GM11168 (cell line): Measurements from ENCODE around the gene ATP6V1F.

Experiments used
- in situ Hi-C: fragments of 300-500 bp; cut with MboI; formaldehyde crosslinking; loops from one replicate; pipeline ENCODE4 v1.12.0; 2022; ENCODE audit warnings: low sequenced_read_pairs; ENCODE audit not compliant: unreplicated experiment

Gene ATP6V1F

GRCh38 chr7:128893251-128894100 lies 30.8 kb downstream of the ATP6V1F start:
- in situ Hi-C loops = no loop called here

GRCh38 chr7:128894101-128894440 lies 31.4 kb downstream of the ATP6V1F start:
- in situ Hi-C loops = no loop called here

GRCh38 chr7:128895320-128895719 lies 32.7 kb downstream of the ATP6V1F start:
- in situ Hi-C loops = no loop called here

- in situ Hi-C loops = no loop called here
These were observed 36.7 kb downstream of the ATP6V1F start for GRCh38 chr7:128899392-128899791.

GRCh38 chr7:128900237-128900636 lies 37.6 kb downstream of the ATP6V1F start:
- in situ Hi-C loops = loop anchor here (10.0 kb wide), 1 partner anchor 315 kb away; no protein-coding TSS in a partner anchor

- in situ Hi-C loops = loop anchor here (10.0 kb wide), 1 partner anchor 312 kb away; no protein-coding TSS in a partner anchor
These were observed 40.3 kb downstream of the ATP6V1F start for GRCh38 chr7:128902761-128903585.

- in situ Hi-C loops = loop anchor here (10.0 kb wide), 1 partner anchor 311 kb away; no protein-coding TSS in a partner anchor
These were observed 41.1 kb downstream of the ATP6V1F start for GRCh38 chr7:128903621-128904361.

GRCh38 chr7:128904381-128905197 lies 41.9 kb downstream of the ATP6V1F start:
- in situ Hi-C loops = loop anchor here (5.0 to 10.0 kb wide), 2 partner anchors 183 to 310 kb away; no protein-coding TSS in a partner anchor

- in situ Hi-C loops = loop anchor here (5.0 to 10.0 kb wide), 2 partner anchors 181 to 309 kb away; no protein-coding TSS in a partner anchor
These were observed 43.5 kb downstream of the ATP6V1F start for GRCh38 chr7:128906001-128906765.

- in situ Hi-C loops = loop anchor here (5.0 to 10.0 kb wide), 2 partner anchors 180 to 308 kb away; no protein-coding TSS in a partner anchor
These were observed 44.3 kb downstream of the ATP6V1F start for GRCh38 chr7:128906766-128907559.

- in situ Hi-C loops = loop anchor here (5.0 to 10.0 kb wide), 2 partner anchors 178 to 306 kb away; no protein-coding TSS in a partner anchor
These were observed 46.3 kb downstream of the ATP6V1F start for GRCh38 chr7:128908750-128909624.

- in situ Hi-C loops = loop anchor here (5.0 to 10.0 kb wide), 2 partner anchors 177 to 305 kb away; no protein-coding TSS in a partner anchor
These were observed 47.2 kb downstream of the ATP6V1F start for GRCh38 chr7:128909625-128910568.

- in situ Hi-C loops = no loop called here
These were observed 47.9 kb downstream of the ATP6V1F start, which contains the start of gene KCP for GRCh38 chr7:128910569-128910945. Gene KCP, minus strand, starts transcription at chr7:128910709. Its CDS starts 33 bp downstream, at chr7:128910676.

- in situ Hi-C loops = no loop called here
These were observed 48.9 kb downstream of the ATP6V1F start for GRCh38 chr7:128911423-128912031.

GRCh38 chr7:128912281-128912680 lies 49.6 kb downstream of the ATP6V1F start:
- in situ Hi-C loops = no loop called here
